Stimulated activated CD4-positive, alpha-beta T cell treated with anti-CD3 and anti-CD28 coated beads, Interleukin-12 subunit alpha, Interleukin-12 subunit beta, amount 100 ng/mL, for 48 hours (primary cell): Measurements from ENCODE around the gene LSM2.

Experiments
- DNase-seq, 3 donors: peaks; one replicate each; pipeline ENCODE4 v3.0.0-alpha.2; 2020; ENCODE audit warnings: low read depth in 2 of 3, low spot score in 1 of 3

LSM2 gene

DNA sequence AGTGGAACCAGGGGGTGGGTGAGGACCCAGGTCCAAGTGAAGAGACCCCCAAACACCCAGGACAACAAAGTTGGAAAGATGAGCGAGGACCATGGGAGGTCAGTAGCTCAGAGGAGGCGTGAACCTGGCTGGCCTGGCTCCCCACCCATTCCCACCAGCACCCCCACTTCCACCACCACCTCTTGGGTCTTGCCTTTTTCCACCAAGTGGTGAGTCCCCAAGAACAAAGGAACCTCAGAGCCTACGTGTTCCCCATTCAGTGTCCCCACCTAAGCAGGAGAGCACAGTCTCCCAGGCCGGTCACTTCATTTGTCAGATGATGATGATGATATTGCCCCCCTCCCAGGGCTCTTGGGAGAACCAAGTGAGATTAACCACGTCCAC lies 29.1 kb downstream of the LSM2 start:
- no peak for DNase-seq

DNA sequence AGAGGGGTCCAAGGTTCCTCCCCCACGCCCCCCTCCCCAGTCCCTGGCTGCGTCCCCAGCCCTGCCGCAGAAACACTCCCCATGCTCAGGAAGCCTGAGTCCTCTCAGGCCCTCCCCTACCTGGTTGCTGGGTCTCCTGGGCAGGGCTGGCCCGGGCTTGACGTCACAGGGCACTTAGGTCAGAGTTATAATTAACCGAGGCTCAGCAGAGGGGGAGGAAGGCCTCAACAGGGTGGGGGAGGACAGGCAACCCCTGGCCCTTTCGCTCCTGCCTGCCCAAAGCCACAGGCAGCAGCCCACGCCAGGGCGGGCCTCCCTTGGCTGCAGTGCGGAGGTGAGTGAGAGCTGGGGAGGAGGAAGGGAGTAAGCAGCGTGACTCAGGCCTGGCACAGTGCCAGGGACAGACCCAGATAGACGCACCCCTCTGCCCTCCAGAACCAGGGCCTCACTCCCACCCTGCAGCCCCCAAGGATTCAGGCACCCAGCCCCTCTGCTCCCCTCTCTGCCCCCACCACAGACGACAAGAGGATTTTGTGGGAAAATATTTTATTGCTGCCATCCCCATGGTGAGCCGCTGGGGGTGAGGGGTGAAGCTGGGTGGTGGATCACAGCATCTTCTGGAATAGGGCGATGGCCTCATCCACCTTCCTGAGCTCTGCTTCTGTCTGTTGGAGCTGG lies 29.6 kb downstream of the LSM2 start, which contains the start of gene VWA7:
TSS of gene VWA7 (minus strand) at position 340 of the 678 bp plus-strand sequence. CDS start 549 bp downstream, outside the sequence.
- DNase-seq, result peak; percentile 69 to 72 (median 69)

GRCh38 chr6:31776485-31776988 lies 30.2 kb downstream of the LSM2 start:
- no peak for DNase-seq

DNA sequence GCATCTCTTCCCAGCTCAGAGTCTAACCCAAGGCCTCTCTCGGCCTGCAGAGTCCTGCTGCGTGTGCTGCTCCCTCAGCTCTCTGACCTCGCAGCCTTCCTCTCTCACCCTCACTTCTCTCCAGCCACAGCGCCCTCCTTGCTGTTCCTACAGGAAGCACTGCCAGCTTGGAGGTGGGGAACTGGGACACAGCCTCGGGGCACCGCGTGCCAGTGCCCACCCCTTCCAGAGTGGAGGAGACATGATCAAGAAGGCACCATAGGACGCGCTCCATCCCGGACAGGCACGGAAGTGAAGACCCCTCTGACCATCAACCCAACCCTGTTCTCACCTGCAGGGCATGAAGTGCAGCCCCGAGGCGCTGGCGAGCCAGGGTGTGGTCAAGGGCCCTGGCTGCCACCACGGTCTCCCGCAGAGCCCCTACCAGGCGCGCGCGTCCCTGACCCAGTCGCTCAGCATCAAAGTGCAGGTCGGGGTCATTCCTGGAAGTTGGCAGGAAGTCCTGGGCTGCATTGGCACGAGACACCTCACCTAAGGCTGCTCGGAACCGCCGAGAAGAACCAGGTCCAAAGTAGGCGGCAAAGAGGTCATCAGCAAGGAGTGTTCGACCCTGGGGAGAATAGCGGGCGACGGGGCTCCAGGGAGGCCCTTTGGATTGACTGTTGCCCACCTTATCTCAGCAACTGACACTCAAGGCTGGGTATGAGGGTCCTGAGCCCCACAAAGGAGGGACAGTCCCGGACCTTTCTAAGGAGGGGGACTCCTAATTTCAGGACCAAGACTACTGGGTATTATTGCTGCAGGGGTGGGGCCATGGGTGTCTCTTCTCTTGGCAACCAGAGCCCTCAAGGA lies 30.9 kb downstream of the LSM2 start:
- no peak for DNase-seq

DNA sequence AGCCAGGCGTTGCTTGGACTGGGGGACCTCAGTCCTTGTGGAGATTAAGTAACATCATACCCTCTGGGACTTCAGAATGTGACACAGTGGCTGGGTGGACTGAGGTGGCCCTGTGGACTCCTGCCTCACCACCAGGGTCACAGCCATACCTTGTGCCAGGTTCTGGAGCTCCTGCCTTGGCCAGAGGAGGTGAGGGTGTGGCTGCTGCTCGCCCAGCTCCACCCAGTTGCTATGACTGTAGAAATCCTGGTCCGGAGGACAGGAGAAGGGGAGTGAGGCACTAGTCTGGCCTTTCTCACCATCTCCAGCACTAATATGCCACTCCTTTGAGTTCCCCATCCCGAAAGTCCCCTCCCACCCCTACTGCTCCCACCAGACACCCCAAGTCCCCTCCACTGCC lies 31.6 kb downstream of the LSM2 start:
- DNase-seq, result no peak

GRCh38 chr6:31771992-31772358 lies 34.8 kb downstream of the LSM2 start:
- DNase-seq, result no peak

DNA sequence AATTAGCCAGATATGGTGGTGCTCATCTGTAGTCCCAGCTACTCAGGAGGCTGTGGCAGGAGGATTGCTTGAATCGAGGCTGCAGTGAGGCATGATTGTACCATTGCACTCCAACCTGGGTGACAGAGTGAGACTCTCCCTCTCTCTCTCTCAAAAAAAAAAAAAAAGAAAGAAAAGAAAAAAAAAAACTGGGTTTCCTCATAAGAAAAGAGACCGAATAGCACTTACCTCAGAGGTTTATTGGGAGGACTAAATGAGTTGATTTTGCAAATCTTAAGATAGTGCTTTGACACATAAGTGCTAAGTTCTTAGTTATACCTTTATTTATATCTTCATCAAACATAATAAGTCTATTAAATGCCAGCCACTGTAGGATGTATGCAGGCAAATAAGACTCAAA lies 35.9 kb downstream of the LSM2 start:
- no peak for DNase-seq

DNA sequence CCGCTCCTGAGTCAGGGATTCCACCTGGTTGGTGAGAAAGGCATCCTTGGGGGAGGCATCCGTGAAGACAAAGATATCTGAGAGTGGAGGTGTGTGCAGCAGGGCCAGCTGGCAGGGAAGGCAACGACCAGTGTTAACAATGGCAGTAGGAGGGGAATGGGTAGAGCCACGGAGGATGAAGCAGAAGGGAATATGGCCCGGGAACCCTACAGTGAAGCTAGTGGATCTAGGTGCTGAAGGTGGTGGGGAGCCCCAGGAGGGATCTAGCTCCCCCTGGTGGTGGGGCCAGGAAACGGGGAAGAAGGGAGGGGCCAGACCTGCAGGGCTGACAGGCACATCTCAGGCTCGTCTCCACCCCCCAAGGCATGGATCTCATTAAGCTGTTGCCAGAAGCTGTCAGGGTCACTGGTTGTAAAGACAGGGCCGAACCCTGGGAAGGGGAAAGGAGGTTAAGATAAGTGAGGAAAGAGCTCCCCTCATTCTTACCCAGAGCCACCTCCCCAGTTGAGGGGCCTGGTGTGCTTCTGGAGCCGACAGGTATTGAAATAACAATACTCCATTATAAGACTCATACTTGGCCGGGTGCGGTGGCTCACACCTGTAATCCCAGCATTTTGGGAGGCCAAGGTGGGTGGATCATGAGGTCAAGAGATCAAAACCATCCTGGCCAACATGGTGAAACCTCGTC lies 36.9 kb downstream of the LSM2 start:
- peak; percentile 74 to 82 (median 75) for DNase-seq

DNA sequence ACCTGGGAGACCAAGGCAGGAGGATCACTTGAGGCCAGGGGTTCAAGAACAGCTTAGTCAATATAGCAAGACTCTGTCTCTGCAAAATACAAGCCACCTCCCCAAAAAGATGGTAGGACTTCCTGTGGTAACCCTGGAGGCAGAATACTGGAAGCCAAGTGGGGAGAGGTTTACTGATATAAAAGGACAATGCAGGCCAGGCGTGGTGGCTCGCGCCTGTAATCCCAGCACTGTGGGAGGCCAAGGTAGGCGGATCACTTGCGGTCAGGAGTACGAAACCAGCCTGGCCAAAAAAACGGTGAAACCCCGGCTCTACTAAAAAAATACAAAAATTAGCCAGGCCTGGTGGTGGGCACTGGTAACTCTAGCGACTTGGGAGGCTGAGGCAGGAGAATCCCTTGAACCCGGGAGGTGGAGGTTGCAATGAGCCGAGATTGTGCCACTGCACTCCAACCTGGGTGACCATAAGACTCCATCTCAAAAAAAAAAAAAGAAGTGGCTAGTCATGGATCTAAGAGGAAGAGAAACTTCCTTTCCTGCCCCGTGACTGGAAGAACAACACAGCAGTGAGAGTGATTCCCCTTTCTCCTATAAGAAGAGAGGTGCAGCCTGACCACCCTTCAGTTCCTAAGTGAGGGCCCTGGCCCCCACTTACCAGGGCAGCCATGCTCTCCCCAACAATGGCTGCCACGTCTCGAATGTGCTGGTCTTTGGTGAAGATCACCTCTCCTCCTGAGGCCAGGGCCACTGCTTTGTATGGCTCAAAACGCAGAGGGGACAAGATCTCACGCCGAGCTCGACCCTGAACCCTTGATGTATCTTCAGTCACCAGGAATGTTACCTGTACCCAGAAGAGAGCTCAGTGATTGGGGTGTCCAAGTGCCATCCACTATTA lies 38.2 kb downstream of the LSM2 start:
- no peak for DNase-seq

DNA sequence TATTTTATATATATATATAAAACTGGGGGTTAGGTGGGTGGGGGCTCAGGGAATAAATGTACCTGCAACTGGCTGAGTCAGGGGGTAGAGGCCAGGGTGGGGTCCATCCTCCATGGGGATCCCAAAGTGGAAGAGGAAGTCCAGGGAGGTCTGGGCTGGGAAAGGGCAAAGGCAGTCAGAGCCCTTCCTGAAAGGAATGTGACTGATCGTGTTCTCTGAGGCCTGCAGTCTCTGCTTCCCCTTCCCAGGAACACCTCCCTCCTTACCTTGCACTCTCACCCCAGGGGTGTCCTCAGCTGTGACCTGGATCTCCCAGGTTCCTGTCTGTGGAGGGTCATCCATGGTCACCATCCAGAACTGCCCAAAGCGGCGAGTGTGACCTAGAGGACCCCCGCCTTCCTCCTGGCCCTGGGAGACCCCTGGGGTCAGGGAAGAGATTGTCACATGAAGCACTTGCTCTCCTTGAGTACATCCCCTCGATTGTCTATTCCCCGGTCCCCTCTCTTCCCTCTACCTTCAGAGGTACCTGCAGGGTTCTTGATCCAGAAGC lies 39.6 kb downstream of the LSM2 start:
- DNase-seq, result no peak

DNA sequence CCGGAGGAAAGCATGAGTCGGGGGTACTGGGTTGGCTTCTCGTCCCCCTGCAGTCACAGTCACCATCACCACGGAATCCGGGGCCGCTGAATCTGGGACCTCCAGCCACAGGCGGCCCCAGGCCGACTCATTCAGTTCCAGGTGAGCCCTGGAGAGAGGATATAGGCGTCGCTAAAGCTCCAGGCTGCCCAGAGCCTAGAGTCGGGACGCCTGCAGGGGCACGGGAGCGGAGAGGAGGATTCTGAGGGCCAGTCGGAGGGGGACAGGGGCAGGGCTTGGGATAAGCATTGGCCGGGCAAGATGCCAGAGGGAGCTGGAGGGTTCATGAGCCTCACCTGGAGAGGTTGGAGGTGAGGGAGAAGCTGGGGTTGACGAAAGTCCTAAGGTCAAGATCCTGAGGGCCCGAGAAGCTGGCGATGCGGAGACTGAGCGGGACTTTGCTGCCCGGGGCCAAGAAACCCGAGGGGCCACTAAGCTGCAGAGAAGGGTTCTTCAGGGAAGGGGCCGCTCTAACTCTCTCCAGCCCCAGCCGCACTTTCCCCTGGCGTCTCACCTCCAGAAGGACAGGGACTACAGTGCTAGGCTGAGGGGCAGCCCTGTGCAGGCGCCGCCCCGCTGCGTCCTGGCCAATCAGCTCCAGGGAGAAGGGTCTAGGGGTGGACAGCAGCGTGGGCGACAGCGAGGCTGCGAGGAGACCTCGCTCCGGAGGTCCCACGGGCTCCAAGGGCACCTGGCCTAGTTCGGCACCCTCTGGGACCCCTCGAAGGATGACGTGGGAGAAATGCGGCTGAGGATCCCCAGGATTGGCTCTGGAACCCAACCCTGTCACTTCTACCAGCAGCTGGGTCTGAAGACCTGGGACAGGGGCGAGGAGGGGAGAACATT lies 40.6 kb downstream of the LSM2 start:
- no peak for DNase-seq

DNA sequence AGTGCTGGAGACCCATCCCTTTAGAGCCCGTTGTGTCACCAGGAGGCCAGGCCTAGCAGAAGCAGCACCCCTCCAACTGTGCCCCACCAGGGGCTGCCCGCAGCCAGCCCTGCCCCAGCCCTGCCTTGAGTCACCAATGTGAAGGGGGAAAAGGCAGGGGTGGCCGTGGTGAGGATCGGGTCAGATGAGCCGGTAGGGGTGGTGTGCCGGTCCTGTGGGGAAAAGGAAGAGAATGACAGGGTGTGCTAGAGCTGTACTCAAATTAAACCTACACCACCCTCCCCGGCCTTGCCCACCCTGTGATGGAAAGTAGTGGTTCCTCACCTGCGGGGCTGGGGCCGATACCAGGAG lies 41.2 kb downstream of the LSM2 start:
- DNase-seq, result no peak

DNA sequence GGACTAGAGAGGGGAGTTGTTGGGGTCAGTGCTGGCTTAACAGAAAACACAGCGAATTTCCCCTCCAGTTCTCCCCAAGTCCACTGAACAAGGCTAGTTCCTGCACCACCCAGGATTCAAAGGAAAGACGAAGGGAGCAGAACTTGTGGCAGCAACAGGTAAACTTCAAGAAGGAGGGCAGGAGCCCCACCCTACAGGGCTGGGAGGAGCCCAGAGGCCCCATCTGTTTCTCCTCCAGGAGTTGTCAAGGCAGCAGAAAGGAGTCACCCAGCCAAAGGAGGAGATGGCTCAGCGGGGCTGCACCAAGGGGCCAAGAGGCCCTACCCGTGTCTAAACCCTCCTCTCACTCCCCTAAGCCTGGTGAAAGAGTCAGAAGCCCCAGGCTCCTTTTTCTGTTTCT lies 42.6 kb downstream of the LSM2 start:
- no peak for DNase-seq

GRCh38 chr6:31763619-31763940 lies 43.2 kb downstream of the LSM2 start:
- DNase-seq, result no peak

DNA sequence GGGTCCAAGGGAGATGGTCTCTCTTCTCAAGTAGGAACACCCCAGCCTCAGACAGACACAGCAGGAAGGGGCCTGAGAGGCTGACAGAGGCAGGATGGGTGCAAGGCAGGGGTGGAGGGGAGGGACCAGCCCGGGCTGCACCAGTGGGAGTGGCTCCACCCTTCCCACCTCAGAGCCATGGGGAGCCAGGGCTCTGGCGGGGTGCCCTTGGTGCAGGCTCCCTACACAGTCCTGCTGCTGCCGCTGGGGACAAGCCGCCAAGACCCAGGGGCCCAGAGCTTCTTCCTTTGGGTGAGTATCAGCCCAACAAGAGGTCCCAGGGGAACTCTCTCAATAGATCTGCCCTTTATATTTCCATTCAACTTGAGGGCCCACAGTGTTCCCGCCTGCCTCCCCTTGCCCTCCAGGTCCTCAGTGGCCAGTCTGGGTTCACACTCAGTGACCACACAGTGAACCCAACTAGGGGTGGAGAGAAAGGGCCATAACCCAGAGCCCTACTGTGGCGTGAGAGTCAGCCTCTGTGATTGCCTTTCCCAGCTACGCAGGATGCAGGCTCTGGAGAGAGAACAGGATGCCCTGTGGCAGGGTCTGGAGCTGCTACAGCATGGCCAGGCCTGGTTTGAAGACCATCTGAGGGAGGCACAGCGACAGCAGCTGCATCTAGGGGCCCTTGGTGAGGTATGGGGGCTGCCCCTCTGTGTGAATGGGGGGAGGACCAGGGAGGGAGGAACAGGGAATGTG lies 43.7 kb downstream of the LSM2 start:
- DNase-seq, result no peak

DNA sequence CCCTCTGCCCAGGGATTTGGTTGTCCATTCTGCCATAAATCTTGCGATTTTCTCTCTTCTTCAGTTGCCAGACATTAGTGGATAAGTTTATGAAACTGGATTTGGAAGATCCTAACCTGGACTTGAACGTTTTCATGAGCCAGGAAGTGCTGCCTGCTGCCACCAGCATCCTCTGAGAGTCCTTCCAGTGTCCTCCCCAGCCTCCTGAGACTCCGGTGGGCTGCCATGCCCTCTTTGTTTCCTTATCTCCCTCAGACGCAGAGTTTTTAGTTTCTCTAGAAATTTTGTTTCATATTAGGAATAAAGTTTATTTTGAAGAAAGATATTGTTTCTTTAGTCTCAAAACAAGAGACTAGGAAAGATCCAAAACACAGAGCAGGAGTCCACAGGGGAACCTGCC lies 44.4 kb downstream of the LSM2 start, which contains the start of gene SAPCD1:
TSS of gene SAPCD1 (plus strand) at position 301 of the 400 bp plus-strand sequence. CDS start 399 bp downstream, outside the sequence.
- DNase-seq, result no peak

- DNase-seq, result no peak
Measured at GRCh38 chr6:31761343-31761742, 45.4 kb downstream of the LSM2 start.

GRCh38 chr6:31760790-31761189 lies 46.0 kb downstream of the LSM2 start:
- DNase-seq, result no peak

- DNase-seq, result no peak
Measured at GRCh38 chr6:31758281-31758680, 48.5 kb downstream of the LSM2 start.
